Transverse colon (tissue), 4 donors: ENCODE measurements around the gene DGCR2. TPM values are rescaled to one million over a fixed set of nuclear protein-coding genes. Genes with fewer than 3 reads are reported as not detected.

Experiments used
- DNase-seq: peaks from one replicate; pipeline ENCODE4 v3.0.0-alpha.2; 2019
- H3K27ac ChIP-seq, 4 donors: fragments of 200-600 bp; sonication (generic); 2 replicates each; pipeline ENCODE4 v1.5.1; 2016 to 2018; ENCODE audit warnings: inconsistent platforms in 4 of 4
- H3K27me3 ChIP-seq: fragments of 200-600 bp; sonication (generic); 2 replicates; pipeline ENCODE4 v1.5.1; 2017; ENCODE audit warnings: inconsistent platforms
- H3K36me3 ChIP-seq, 4 donors: fragments of 200-600 bp; sonication (generic); 2 replicates each; pipeline ENCODE4 v1.5.1; 2017 to 2019; ENCODE audit warnings: inconsistent platforms in 4 of 4
- H3K4me1 ChIP-seq, 4 donors: fragments of 200-600 bp; sonication (generic); 2 replicates each; pipeline ENCODE4 v1.5.1; 2017 to 2020; ENCODE audit warnings: inconsistent platforms in 4 of 4
- H3K4me3 ChIP-seq, 4 donors: fragments of 200-600 bp; sonication (generic); 1 replicate in 1 of 4; 2 replicates in 3 of 4; pipeline versions ENCODE4 v1.5.1 to v1.6.1; 2017 to 2019; ENCODE audit warnings: inconsistent platforms in 4 of 4
- H3K9me3 ChIP-seq, 2 donors: fragments of 200-600 bp; sonication (generic); 2 replicates each; pipeline ENCODE4 v1.5.1; 2017 to 2019; ENCODE audit warnings: inconsistent platforms in 2 of 2
- CTCF ChIP-seq, 5 experiments: fragments of 200-600 bp in 3 of 5; fragments of 450-650 bp in 2 of 5; sonication (generic) in 3 of 5; IDR thresholded peaks; 1 replicate in 2 of 5; 2 replicates in 3 of 5; pipeline ENCODE4 v1.5.1; 2016 to 2017; ENCODE audit warnings: antibody characterized with exemption in 5 of 5, inconsistent platforms in 3 of 5, mild to moderate bottlenecking in 2 of 5, moderate library complexity in 1 of 5
- EP300 ChIP-seq: sonication (generic); formaldehyde crosslinking; IDR thresholded peaks from one replicate; pipeline ENCODE4 v1.6.1; 2017; ENCODE audit warnings: antibody characterized with exemption, low read depth
- POLR2A ChIP-seq: fragments of 450-650 bp; IDR thresholded peaks from one replicate; pipeline ENCODE4 v1.6.1; 2016; ENCODE audit warnings: antibody characterized with exemption, mild to moderate bottlenecking, moderate library complexity
- POLR2AphosphoS5 ChIP-seq, 3 donors: sonication (generic); formaldehyde crosslinking; IDR thresholded peaks; one replicate each; pipeline ENCODE4 v1.6.1; 2016; ENCODE audit warnings: antibody characterized with exemption in 3 of 3
- WGBS, 2 donors: methylation state at CpG; one replicate each; pipeline ENCODE4 v1.1.5; 2018; ENCODE audit warnings: low coverage in 1 of 2; 5-methylcytosine and 5-hydroxymethylcytosine counted together
- in situ Hi-C, 4 donors: fragments of 200-750 bp; cut with MboI; loops; one replicate each; pipeline versions ENCODE4 v1.15.0 to v1.15.1; 2017; ENCODE audit warnings: low sequenced_read_pairs in 3 of 4, low pct_ligation_motif_present in 1 of 4, low pct_unique_long_range_greater_than_20kb in 1 of 4
- intact Hi-C: fragments of 100-400 bp; cut with DNase I; formaldehyde crosslinking; loops from one replicate; pipeline ENCODE4 v1.15.1; 2023; ENCODE audit warnings: low total_unique reads
- total RNA-seq, 4 donors: library from RNA; depleted of rRNA; stranded (reverse); fragments of >200 nt; gene quantifications; one replicate each; pipeline ENCODE4 v1.1.0, GENCODE V29; 2016

The DGCR2 gene
- total RNA-seq, 4 donors from 2014 or later: 71.6 to 106 (median 94.3) TPM

- WGBS, 2 donors: 63 to 67% methylated on average over 1 to 11 of the region's 11 CpGs
- H3K27ac ChIP-seq: no peak overlapping the region
- peaks cover 0 to 4% of the 10 kb centered on the region in 2 donors for H3K9me3 ChIP-seq
- H3K4me1 ChIP-seq: peaks cover 0 to 10% (median 7%) of the 10 kb centered on the region in 4 donors
- intact Hi-C loops: no loop called here
- in situ Hi-C loops: no loop called here
- TF ChIP-seq POLR2A (no peak), CTCF (IDR thresholded peaks at IDR 0.05) (no peak), EP300 (no peak), POLR2AphosphoS5 (IDR thresholded peaks at IDR 0.05) (no peak)
- no peak overlapping the region for H3K4me3 ChIP-seq
- no peak for DNase-seq
- no peaks in the 10 kb centered on the region for H3K36me3 ChIP-seq
- H3K27me3 ChIP-seq: peaks cover 75% of the 10 kb centered on the region
These were observed 31.0 kb upstream of the DGCR2 start for GRCh38 chr22:19152942-19153883.

- Histone ChIP-seq H3K27ac (no peak overlapping the region), H3K36me3 (no peaks in the 10 kb centered on the region), H3K27me3 (peaks cover 81% of the 10 kb centered on the region), H3K4me1 (peaks cover 0 to 10% (median 7%) of the 10 kb centered on the region in 4 donors), H3K4me3 (no peak overlapping the region), H3K9me3 (peaks cover 0 to 4% of the 10 kb centered on the region in 2 donors)
- in situ Hi-C loops (no loop called here), intact Hi-C loops (no loop called here)
- no peak for DNase-seq
- 74 to 100% methylated on average over 1 to 10 of the region's 10 CpGs for WGBS, 2 donors
- TF ChIP-seq POLR2A: no peak
- no peak for TF ChIP-seq POLR2AphosphoS5 (IDR thresholded peaks at IDR 0.05)
- TF ChIP-seq EP300: no peak
- TF ChIP-seq CTCF (IDR thresholded peaks at IDR 0.05): no peak
These were observed 29.3 kb upstream of the DGCR2 start for GRCh38 chr22:19151329-19152191.

- no peak for DNase-seq
- peaks cover 0 to 10% (median 7%) of the 10 kb centered on the region in 4 donors for H3K4me1 ChIP-seq
- H3K27ac ChIP-seq: no peak overlapping the region
- no peaks in the 10 kb centered on the region for H3K36me3 ChIP-seq
- in situ Hi-C loops (no loop called here), intact Hi-C loops (no loop called here)
- no peak overlapping the region for H3K4me3 ChIP-seq
- WGBS, 2 donors: 25% methylated on average over 51 of the region's 68 CpGs; no CpG with 5 or more reads in 1 of the 2 donors
- TF ChIP-seq CTCF (IDR thresholded peaks at IDR 0.05) (no peak), POLR2A (no peak), EP300 (no peak), POLR2AphosphoS5 (IDR thresholded peaks at IDR 0.05) (no peak)
- H3K27me3 ChIP-seq: peaks cover 75% of the 10 kb centered on the region
- H3K9me3 ChIP-seq: peaks cover 0 to 4% of the 10 kb centered on the region in 2 donors
These were observed 28.5 kb upstream of the DGCR2 start for GRCh38 chr22:19150482-19151328.
